Neural cell (in vitro differentiated cells): Measurements from ENCODE around the gene MAP2K6.

ENCODE experiments used
- EP300 ChIP-seq: fragments of 450-650 bp; conservative IDR thresholded peaks from 2 replicates; pipeline ENCODE4 v1.6.1; 2014; ENCODE audit warnings: antibody characterized with exemption, mild to moderate bottlenecking, moderate library complexity; ENCODE audit not compliant: poor library complexity, severe bottlenecking
- EZH2 ChIP-seq: fragments of 200-600, 300-800 bp; shearing (Covaris generic), sonication (generic); IDR thresholded peaks from 2 replicates; pipeline ENCODE4 v1.6.1; 2014; ENCODE audit warnings: antibody characterized with exemption, low read length, borderline replicate concordance, mild to moderate bottlenecking; ENCODE audit not compliant: insufficient read depth, poor library complexity, severe bottlenecking
- TF ChIP-seq, protein P1 (sequence below): fragments of 450-650 bp; IDR thresholded peaks from 2 replicates; pipeline ENCODE4 v1.5.1; 2014; ENCODE audit warnings: antibody characterized with exemption, mild to moderate bottlenecking, moderate library complexity; ENCODE audit not compliant: poor library complexity, severe bottlenecking

DNA sequence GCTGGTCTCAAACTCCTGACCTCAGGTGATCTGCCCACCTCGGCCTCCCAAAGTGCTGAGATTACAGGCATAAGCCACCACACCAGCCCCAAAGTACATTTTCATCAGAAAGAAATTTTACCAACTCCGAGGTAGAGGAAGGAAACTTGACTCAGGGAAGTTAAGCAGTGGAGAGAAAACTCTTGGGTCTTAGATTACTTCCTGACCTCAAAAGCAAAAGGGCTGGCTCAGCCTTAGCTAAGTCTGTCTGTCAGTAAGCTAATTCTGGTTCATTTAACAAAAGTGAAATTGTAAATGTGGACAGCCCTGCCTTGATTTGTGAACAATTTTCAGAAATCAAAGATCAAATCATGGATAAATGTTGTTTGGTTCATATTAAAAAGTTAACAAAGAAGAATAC is 30.6 kb downstream of the MAP2K6 start:
- TF ChIP-seq, protein P1, sequence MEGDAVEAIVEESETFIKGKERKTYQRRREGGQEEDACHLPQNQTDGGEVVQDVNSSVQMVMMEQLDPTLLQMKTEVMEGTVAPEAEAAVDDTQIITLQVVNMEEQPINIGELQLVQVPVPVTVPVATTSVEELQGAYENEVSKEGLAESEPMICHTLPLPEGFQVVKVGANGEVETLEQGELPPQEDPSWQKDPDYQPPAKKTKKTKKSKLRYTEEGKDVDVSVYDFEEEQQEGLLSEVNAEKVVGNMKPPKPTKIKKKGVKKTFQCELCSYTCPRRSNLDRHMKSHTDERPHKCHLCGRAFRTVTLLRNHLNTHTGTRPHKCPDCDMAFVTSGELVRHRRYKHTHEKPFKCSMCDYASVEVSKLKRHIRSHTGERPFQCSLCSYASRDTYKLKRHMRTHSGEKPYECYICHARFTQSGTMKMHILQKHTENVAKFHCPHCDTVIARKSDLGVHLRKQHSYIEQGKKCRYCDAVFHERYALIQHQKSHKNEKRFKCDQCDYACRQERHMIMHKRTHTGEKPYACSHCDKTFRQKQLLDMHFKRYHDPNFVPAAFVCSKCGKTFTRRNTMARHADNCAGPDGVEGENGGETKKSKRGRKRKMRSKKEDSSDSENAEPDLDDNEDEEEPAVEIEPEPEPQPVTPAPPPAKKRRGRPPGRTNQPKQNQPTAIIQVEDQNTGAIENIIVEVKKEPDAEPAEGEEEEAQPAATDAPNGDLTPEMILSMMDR: no peak
- no peak for TF ChIP-seq EP300
- no peak for TF ChIP-seq EZH2
